Liver (tissue), 3 donors: ENCODE data around the gene MTERF4.

Source experiments
- CTCF ChIP-seq: fragments of 150-350 bp; IDR thresholded peaks from 2 replicates; pipeline ENCODE4 v1.5.1; 2017; ENCODE audit warnings: improper control_type of control experiment, low read depth, low read length; ENCODE audit not compliant: missing input control
- EGR1 ChIP-seq, 2 donors: IDR thresholded peaks; 2 replicates each; pipeline ENCODE4 v1.6.1; 2016 to 2018; ENCODE audit warnings: antibody characterized with exemption in 2 of 2, low read depth in 2 of 2
- RAD21 ChIP-seq, 2 donors: IDR thresholded peaks; 2 replicates each; pipeline ENCODE4 v1.6.1; 2016; ENCODE audit warnings: antibody characterized with exemption in 2 of 2, mild to moderate bottlenecking in 2 of 2
- REST ChIP-seq: IDR thresholded peaks from 2 replicates; pipeline ENCODE4 v1.6.1; 2016; ENCODE audit warnings: antibody characterized with exemption, mild to moderate bottlenecking
- SP1 ChIP-seq: IDR thresholded peaks from 2 replicates; pipeline ENCODE4 v1.6.1; 2018; ENCODE audit warnings: antibody characterized with exemption, mild to moderate bottlenecking
- donor health status: healthy.
- donor health status: healthy.

DNA sequence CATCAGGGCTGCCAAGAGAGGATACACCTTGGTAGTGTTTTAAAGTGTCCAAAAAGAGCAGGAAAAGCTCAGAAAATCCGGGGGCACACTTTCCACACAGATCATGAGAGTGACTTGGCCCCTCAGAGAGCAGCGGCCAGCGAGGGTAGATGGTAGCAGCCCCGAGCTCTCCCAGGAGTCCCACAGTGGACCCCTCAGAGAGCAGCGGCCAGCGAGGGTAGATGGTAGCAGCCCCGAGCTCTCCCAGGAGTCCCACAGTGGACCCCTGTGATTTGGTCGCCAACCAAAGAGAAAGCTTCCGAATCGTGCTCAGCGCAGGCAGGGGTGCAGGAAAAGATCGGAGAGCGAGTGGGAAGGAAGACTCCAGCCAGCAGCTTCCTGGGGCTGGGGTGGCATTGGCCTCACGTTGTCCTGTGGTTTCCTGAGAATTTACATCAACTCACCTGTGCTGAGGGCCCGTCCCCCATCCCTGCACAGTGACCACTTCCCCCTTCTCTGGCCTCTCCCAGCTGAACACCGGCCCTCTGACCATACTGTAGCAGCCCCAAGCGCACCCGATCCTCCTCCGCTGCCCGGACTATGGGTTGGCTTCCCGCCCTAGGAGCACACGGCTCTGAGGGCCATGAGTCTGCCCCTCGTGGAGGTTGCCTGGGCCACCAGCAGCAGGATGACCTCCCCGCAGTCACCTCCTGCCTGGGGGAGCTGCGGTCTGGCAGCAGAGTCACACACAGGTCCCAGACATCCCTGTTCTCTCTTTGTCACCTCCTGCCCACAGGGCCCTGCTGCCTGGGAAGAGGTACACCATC lies 33.7 kb downstream of the MTERF4 start:
- TF ChIP-seq CTCF, result no peak
- no peak for TF ChIP-seq RAD21 (IDR thresholded peaks at IDR 0.05)
- no peak for TF ChIP-seq REST
- TF ChIP-seq SP1, result no peak
- no peak for TF ChIP-seq EGR1 (IDR thresholded peaks at IDR 0.05; ENCODE audit: low read depth in 2 of 2)
